Bladder microvascular endothelial cell (primary cell): ENCODE results near the gene TP53RK. TPM values are rescaled to one million over a fixed set of nuclear protein-coding genes. Genes with fewer than 3 reads are reported as not detected.

Source experiments
- total RNA-seq: library from RNA; depleted of rRNA; stranded (reverse); fragments of >200 nt; gene quantifications from 2 replicates; pipeline ENCODE4 v1.2.3, GENCODE V29; 2014

TP53RK gene
- 10.7 and 13.3 TPM in 2 replicates for total RNA-seq

GRCh38 chr20:46689082-46689753 lies at the start of gene TP53RK:
Gene TP53RK (minus strand): TSS chr20:46689444. CDS start chr20:46689414, 30 bp downstream.

GRCh38 chr20:46709459-46710152 lies 20.4 kb upstream of the TP53RK start, which contains the start of gene SLC2A10:
Gene SLC2A10 (plus strand): TSS chr20:46709649. CDS start chr20:46709737, 88 bp downstream.

GRCh38 chr20:46651091-46651962 lies 37.9 kb downstream of the TP53RK start, which contains the start of gene SLC13A3:
Gene SLC13A3 (minus strand): TSS chr20:46651459. CDS start chr20:46651421, 38 bp downstream.

Other genes starting within 250 kb of the TP53RK start
- 0.69 and 0.97 TPM in 2 replicates for gene ZNF334, start 175.9 kb downstream of the TP53RK start, total RNA-seq
- gene OCSTAMP, start 138.8 kb downstream of the TP53RK start, total RNA-seq = not detected in 2 replicates
- gene SLC13A3, start 38.0 kb downstream of the TP53RK start, total RNA-seq = 0.13 TPM in 1 of 2 replicates, not detected in the other
- gene SLC2A10, start 20.2 kb upstream of the TP53RK start, total RNA-seq = 3.7 and 10.5 TPM in 2 replicates
- gene EYA2, start 205.4 kb upstream of the TP53RK start, total RNA-seq = not detected in 2 replicates